GM19023 (cell line): ENCODE data around the gene BZW2.

Experiments used
- ATAC-seq: cut with Tn5 transposase; IDR thresholded peaks from one replicate; pipeline ENCODE4 v1.9.1; 2021; ENCODE audit warnings: mild to moderate bottlenecking, moderate library complexity; ENCODE audit not compliant: unreplicated experiment

BZW2 gene

DNA sequence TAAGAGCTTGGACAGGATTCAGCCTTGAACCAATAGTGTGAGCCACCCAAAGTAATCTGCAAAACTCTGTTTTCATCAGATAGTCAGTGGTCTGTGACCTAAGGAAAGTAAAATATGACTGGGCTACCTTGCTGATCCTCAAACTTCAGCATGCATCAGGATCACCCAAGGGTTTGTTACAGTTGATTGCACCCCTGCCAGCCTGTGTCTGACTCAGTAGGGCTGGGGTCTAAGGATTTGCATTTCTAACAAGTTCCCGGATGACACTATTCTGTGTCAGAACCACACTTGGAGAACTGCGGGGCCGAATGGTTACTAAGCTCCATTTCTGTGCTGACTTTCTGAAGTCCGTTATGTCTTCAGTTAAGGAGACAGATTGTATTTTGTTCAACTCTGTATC is 66.9 kb downstream of the BZW2 start:
- no peak for ATAC-seq

DNA sequence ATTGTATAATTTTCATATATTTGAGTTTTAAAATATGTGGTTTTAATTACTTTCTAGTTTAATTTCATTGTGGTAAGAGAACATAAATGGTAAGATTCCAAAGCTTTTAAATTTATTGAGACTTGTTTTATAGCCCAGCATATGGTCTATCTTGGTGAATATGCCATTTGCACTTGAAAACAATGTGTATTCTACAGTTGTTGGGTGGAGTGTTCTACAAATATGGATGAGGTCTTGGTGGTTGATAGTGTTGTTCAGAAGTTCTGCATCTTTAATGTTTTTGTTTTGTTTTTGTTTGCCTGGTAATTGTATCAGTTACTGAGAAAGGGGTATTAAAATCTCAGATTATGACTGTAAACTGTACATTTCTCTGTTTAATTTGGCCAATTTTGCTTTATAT is 69.9 kb downstream of the BZW2 start:
- ATAC-seq, result no peak

- no peak for ATAC-seq
Measured at GRCh38 chr7:16718111-16718656, 72.2 kb downstream of the BZW2 start.

GRCh38 chr7:16719699-16720098 is 73.7 kb downstream of the BZW2 start:
- no peak for ATAC-seq

- no peak for ATAC-seq
Measured at GRCh38 chr7:16721541-16721940, 75.6 kb downstream of the BZW2 start.

- ATAC-seq, result no peak
Measured at GRCh38 chr7:16724344-16724743, 78.4 kb downstream of the BZW2 start.

GRCh38 chr7:16726189-16726588 is 80.2 kb downstream of the BZW2 start:
- ATAC-seq, result no peak

DNA sequence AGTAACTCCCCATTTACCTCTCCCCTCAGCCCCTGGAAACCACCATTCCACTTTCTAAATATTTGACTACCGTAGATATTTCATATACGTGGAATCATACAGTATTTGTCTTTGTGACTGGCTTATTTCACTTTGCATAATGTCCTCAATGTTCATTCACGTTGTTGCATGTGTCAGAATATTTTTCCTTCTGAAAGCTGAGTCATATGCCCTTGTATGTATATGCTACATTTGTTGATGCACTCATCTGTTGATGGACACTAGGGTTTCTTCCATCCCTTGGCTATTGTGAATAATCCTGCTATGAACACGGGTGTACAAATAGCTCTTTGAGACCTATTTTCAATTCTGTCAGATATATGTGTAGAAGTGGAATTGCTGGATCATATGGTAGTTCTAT is 81.8 kb downstream of the BZW2 start:
- ATAC-seq, result no peak

DNA sequence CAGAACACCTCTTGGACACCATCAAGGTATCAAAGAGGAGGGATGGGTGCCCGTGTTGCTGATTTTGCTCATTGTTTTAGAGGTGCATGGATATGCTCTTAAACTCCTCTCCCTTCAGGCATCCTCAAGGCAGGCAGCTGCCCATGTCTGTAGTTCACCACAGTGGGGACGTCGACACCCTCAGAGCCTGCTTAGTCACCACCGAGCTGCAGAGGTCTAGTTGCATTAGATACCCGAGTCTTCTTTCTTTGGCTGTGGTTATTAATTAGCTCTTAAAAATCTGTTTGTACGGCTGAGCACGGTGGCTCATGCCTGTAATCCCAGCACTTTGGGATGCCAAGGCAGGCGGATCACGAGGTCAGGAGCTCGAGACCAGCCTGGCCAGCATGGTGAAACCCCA is 82.8 kb downstream of the BZW2 start:
- ATAC-seq, result no peak

DNA sequence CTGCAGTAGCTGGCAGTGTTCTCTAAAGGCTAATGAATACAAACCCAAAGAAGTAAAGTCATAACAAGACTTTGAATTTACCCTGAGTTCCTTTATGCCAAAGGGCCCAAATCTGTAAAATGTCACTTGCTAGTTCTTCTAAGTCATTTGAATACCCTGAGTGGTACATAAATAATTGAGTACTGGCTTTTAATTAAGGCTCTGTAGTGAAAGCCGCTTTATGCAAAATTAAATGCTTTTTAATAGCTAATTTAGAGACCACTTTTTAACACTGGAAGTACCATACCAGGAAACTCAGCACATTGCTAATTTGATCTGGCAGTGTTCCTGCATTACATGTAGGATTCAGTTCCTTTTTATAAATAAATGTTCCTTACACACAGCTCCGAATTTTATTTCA is 83.6 kb downstream of the BZW2 start:
- ATAC-seq, result no peak

- no peak for ATAC-seq
Measured at GRCh38 chr7:16730937-16731336, 85.0 kb downstream of the BZW2 start.

DNA sequence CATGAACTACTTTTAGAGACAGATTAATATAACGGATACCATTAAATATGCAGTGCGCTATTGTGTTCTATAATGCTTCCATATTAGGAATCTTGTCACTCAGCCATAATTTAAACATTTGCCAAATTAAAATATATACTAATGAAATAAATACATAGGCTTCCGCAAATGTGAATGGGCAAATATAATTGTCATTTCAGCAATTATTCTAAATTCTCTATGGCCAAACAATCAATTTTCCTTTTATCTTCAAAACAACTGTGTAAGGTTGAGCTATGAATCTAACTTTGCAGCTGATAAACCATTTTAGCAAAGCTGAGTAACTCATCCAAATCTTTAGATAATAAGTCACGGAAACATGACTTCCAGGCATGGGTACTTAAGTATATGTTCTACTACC is 86.8 kb downstream of the BZW2 start:
- no peak for ATAC-seq

DNA sequence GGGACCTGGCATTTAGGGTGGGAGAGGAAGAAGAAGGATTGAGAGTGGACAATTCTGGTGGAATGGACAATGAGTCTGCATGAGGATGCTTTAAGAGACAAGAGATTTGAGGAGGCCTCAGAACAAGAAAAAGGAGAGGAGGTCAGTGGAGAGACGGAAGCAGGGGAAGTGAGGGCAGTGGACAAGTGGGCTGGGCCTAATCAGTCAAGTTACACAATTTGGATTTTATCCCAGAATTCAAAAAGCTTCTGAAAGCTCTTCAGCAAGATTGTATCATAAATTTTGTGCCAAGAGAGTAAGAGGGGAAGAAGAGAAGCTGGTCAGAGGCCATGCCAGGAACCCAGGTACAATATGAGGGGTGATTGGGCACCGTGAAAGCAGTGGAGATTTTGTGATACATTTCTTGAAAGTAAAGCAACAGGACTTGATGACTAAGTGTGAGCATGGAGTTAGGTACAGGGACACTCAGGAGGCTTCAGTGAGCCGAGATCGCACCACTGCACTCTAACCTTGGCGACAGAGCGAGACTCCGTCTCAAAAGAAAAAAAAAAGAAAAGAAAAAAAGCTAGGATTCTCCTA is 88.3 kb downstream of the BZW2 start:
- ATAC-seq, result no peak

DNA sequence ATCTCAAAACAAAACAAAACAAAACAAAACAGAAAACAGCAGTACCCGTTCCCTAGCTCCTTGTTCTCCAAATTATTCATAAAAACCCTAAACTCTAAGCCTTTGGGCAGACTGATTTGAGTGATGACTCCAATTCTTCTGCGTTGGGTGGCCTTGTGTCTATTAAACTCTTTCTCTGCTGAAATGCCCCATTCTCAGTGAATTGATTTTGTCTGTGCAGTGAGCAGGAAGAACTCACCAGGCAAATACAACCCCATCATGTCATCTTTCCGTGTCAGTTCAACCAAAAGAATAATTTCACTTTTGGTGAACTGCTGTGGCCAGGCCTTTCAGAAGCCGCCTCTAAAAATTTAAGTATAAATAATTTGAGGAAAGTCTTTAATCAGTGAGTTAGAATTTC is 89.0 kb downstream of the BZW2 start:
- ATAC-seq, result no peak

DNA sequence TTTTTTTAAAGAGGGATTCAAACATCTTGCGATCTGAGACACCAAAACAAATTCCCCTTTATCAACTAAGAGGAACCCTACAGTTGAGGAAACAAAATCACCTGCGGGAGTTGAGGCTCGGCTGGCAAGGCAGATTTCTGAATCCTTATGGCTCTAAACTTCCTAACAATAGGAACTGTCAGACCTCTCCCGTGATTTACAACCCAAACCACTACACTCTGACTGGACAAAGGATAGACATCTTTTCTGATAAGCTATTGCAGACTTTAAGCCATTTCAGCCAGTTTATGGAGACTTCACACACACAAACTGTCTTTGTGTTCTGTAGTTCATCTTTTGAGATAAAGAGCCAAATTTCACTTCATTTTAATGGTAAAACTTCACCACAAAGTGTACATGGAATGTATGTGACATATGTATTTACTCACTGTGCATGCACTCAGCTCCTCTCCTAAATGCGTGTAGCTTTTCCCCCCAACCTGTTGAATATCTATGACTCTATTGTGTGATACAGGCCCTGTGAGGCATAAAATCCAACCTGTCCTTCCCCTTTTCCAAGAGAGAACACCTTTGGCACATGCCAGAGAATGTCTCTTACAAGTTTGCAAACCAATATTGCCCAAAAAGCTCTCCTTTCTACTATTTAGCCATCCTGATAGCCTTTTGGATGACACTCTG is 92.2 kb downstream of the BZW2 start:
- ATAC-seq, result no peak

- ATAC-seq, result no peak
Measured at GRCh38 chr7:16739863-16740622, 94.1 kb downstream of the BZW2 start.

DNA sequence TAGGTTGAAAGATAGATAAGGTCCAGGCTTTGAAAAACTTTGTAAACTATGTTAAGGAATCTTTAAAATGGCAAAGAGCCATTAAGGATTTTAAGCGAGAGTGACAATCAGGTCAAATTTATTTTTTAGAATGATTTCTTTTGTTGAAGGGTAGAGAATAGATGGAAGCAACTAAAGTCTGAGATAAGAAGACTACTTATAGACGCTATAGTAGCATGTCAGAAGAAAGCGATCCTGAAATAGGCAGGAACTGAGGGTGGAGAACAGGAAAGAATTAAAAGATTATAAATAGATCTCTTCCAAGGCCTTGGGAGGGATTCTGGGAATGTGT is 94.6 kb downstream of the BZW2 start:
- no peak for ATAC-seq

DNA sequence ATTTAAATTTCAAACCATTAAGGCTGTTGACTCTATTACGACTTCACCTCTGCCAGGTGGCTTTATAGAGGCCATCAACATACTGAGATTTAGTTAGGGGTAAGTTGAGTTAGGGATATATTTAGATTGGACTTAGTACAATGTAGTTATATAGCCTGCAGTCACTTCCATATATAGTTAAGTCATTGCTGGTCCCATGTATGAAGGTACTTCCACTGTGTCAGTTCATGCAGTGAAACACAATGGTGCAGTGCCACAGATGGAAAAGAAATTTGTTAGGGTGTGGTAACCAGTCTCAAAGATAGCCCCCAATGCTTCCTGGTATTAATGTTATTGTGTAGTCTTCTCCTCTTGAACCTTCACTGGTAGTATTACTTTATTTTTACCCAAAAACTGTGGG is 95.0 kb downstream of the BZW2 start:
- ATAC-seq, result no peak

DNA sequence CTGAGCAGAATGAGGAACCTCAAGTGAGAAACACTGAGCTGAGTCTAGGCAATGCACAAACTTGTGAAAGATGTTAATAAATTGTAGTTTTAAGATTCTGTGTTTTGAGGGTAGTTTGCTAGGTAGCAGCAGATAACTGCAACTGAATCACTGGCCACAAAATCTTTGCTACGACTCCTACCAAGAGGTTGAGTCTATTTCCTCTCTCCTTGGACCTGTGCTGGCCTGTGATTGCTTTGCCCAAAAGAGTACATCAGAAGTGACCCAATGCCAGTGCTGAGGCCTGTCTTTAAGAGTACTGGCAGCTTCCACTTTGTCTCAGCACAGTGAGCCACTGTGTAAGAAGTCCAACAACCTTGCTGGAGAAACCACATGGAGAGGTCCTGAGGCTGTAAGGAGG is 95.7 kb downstream of the BZW2 start:
- ATAC-seq, result no peak

- ATAC-seq, result no peak
Measured at GRCh38 chr7:16742547-16742946, 96.6 kb downstream of the BZW2 start.

DNA sequence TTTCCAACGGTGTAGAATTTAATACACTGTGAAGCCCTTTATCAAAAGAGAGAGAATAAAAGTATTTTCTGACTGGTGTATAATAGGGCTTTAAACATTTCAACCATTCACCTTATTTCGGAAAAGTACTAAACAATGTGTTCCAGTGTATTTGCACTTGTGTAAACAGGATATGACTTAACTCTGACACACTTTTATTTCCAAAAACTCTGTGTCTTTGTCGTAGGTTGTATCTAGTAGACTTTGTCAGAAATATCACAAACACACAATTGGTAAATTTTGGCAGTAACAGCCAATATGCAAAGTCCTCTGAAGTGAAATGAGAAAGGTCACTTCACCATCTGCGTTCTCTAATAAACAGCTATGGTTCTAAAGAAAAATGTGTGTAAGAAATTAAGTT is 97.3 kb downstream of the BZW2 start:
- no peak for ATAC-seq

GRCh38 chr7:16744518-16745250 is 98.7 kb downstream of the BZW2 start:
- no peak for ATAC-seq
